HepG2 (cell line): ENCODE data around the gene NDUFAF5. TPM values are rescaled to one million over a fixed set of nuclear protein-coding genes. Genes with fewer than 3 reads are reported as not detected.
A peak's percentile ranks its signal among the peaks of the same experiment; 100 is the strongest.

Source experiments
- ATAC-seq: fragments of 200-7000 bp; cut with Tn5 transposase; 3 replicates; pipeline ENCODE4 v1.9.1; 2020; ENCODE audit warnings: mild to moderate bottlenecking, moderate library complexity
- BruUV-seq: library from RNA; stranded (reverse); fragments of 400-500 nt; replicated peaks from 2 replicates; lab custom pipeline; 2021; lab: Mats Ljungman, UMichigan
- CTCF ChIA-PET: fragments of 300-600 bp; formaldehyde crosslinking; extraction: SDS; loops from one replicate; lab custom pipeline; 2021; ENCODE audit warnings: low total read pairs, inconsistent platforms, low intra/inter-chr PET ratio; lab: Yijun Ruan, JAX
- POLR2A ChIA-PET: fragments of 350-600 bp; sonication (Branson Sonifier 250); formaldehyde crosslinking; loops from one replicate; lab custom pipeline; 2020; ENCODE audit warnings: antibody characterized with exemption, inconsistent platforms; lab: Yijun Ruan, JAX
- DNase-seq: peaks from one replicate; pipeline ENCODE4 v3.0.0-alpha.2; 2015; ENCODE audit warnings: low spot score
- FAIRE-seq: peaks from 3 replicates; lab custom pipeline; 2011; peaks lifted over from hg19 to GRCh38; lab: Jason Lieb, UNC
- H2AFZ ChIP-seq: one replicate; pipeline ENCODE4 v1.6.1; 2011; ENCODE audit warnings: low read length, inconsistent platforms
- H3K27ac ChIP-seq: fragments of 300-600 bp; 3 replicates; pipeline ENCODE4 v1.8.0; 2011; ENCODE audit warnings: mixed run types, mild to moderate bottlenecking, mixed read lengths, low read length, inconsistent platforms; ENCODE audit not compliant: insufficient read depth; ENCODE audit errors: extremely low read length
- H3K27me3 ChIP-seq, 2 experiments: fragments of 200-600 bp in 1 of 2; 2 replicates in 1 of 2; 3 replicates in 1 of 2; pipeline versions ENCODE4 v1.6.0 to v1.8.0; 2011; ENCODE audit warnings: low read length in 2 of 2, mild to moderate bottlenecking in 2 of 2, moderate library complexity in 2 of 2, inconsistent platforms in 1 of 2; ENCODE audit not compliant: insufficient read depth in 2 of 2, control insufficient read depth in 1 of 2
- H3K36me3 ChIP-seq, 2 experiments: fragments of 200-600 bp in 1 of 2; replicated peaks in 1 of 2; 2 replicates in 1 of 2; 3 replicates in 1 of 2; pipeline versions ENCODE4 v1.5.1 to v1.8.0; 2011; ENCODE audit warnings: low read length in 2 of 2, inconsistent platforms in 1 of 2; ENCODE audit not compliant: insufficient read depth in 2 of 2, control insufficient read depth in 1 of 2
- H3K4me1 ChIP-seq: 2 replicates; pipeline ENCODE4 v1.5.1; 2012; ENCODE audit warnings: low read length, inconsistent platforms; ENCODE audit not compliant: insufficient read depth
- H3K4me2 ChIP-seq: 2 replicates; pipeline ENCODE4 v1.6.0; 2011; ENCODE audit warnings: low read depth, low read length, inconsistent platforms
- H3K4me3 ChIP-seq, 3 experiments: fragments of 200-600 bp in 1 of 3; sonication (generic), shearing (Covaris generic) in 1 of 3; replicated peaks in 1 of 3; 2 replicates each; pipeline ENCODE4 v1.5.1; 2011 to 2016; ENCODE audit warnings: low read length in 3 of 3, inconsistent platforms in 2 of 3, low read depth in 2 of 3, mild to moderate bottlenecking in 2 of 3, control low read depth in 1 of 3, mixed read lengths in 1 of 3; ENCODE audit not compliant: insufficient read depth in 1 of 3
- H3K79me2 ChIP-seq: one replicate; pipeline ENCODE4 v1.6.1; 2011; ENCODE audit warnings: low read length, inconsistent platforms; ENCODE audit not compliant: insufficient read depth
- H3K9ac ChIP-seq: 2 replicates; pipeline ENCODE4 v1.6.0; 2011; ENCODE audit warnings: mild to moderate bottlenecking, low read depth, low read length, inconsistent platforms; ENCODE audit not compliant: insufficient read depth
- H3K9me3 ChIP-seq: 2 replicates; pipeline ENCODE4 v1.5.1; 2012; ENCODE audit warnings: mild to moderate bottlenecking, low read length
- H4K20me1 ChIP-seq: 2 replicates; pipeline ENCODE4 v1.6.0; 2011; ENCODE audit warnings: inconsistent platforms, mild to moderate bottlenecking, low read length, moderate library complexity; ENCODE audit not compliant: insufficient read depth
- CEBPG ChIP-seq: IDR thresholded peaks from 2 replicates; pipeline ENCODE4 v1.6.1; 2016
- HDAC2 ChIP-seq: sonication (generic); formaldehyde crosslinking; IDR thresholded peaks from 2 replicates; pipeline ENCODE4 v1.4.0; 2020; ENCODE audit warnings: missing genetic modification reagents
- HNF4A ChIP-seq: sonication (generic); formaldehyde crosslinking; IDR thresholded peaks from 2 replicates; pipeline ENCODE4 v1.4.0; 2020; ENCODE audit warnings: missing genetic modification reagents
- SP5 ChIP-seq: IDR thresholded peaks from 2 replicates; pipeline ENCODE4 v1.6.1; 2016; ENCODE audit warnings: low read depth, borderline replicate concordance
- TEAD3 ChIP-seq: optimal IDR thresholded peaks from 2 replicates; pipeline ENCODE3; 2016; ENCODE audit warnings: borderline replicate concordance
- ZFYVE20 ChIP-seq: sonication (generic); formaldehyde crosslinking; IDR thresholded peaks from 2 replicates; pipeline ENCODE4 v1.8.0; 2023; ENCODE audit warnings: low read depth, mild to moderate bottlenecking, moderate library complexity, missing genetic modification reagents, borderline replicate concordance
- ZNF337 ChIP-seq: sonication (generic); formaldehyde crosslinking; IDR thresholded peaks from 2 replicates; pipeline ENCODE4 v1.5.1; 2020; ENCODE audit warnings: missing genetic modification reagents, low read depth, mild to moderate bottlenecking, borderline replicate concordance
- ZNF33A ChIP-seq: sonication (generic); formaldehyde crosslinking; IDR thresholded peaks from 2 replicates; pipeline ENCODE4 v1.5.1; 2020; ENCODE audit warnings: missing genetic modification reagents, mild to moderate bottlenecking, moderate library complexity, borderline replicate concordance
- ZNF607 ChIP-seq: sonication (generic); formaldehyde crosslinking; IDR thresholded peaks from 2 replicates; pipeline ENCODE4 v1.5.1; 2020; ENCODE audit warnings: missing genetic modification reagents, mild to moderate bottlenecking, borderline replicate concordance
- ZNF652 ChIP-seq: IDR thresholded peaks from 2 replicates; pipeline ENCODE4 v1.6.1; 2016; ENCODE audit warnings: low read depth, borderline replicate concordance
- ZNF670 ChIP-seq: sonication (generic); formaldehyde crosslinking; IDR thresholded peaks from 2 replicates; pipeline ENCODE4 v1.8.0; 2022; ENCODE audit warnings: mild to moderate bottlenecking, missing genetic modification reagents, borderline replicate concordance
- whole genome bisulfite sequencing: methylation state at CpG from one replicate; pipeline ENCODE4 v1.1.6; 2017; ENCODE audit warnings: low lambda C conversion rate; 5-methylcytosine and 5-hydroxymethylcytosine counted together
- in situ Hi-C: cut with HindIII; loops from 2 replicates; pipeline ENCODE4 v1.10.0; 2017; ENCODE audit warnings: low pct_unique_long_range_greater_than_20kb; ENCODE audit not compliant: extremely low pct_ligation_motif_present
- intact Hi-C: fragments of 100-400 bp; cut with micrococcal nuclease; formaldehyde crosslinking; loops from one replicate; pipeline ENCODE4 v1.10.0; 2022; ENCODE audit not compliant: unreplicated experiment
- polyA plus RNA-seq, 8 experiments: library from polyadenylated mRNA; depleted of rRNA in 3 of 8; stranded (reverse) in 7 of 8; unstranded in 1 of 8; fragments of >200 nt; fragmentation: Illumina TruSeq in 4 of 8; extraction: Trizol in 4 of 8; gene quantifications; 2 replicates each; pipeline versions ENCODE4 v1.2.1 to v1.2.3, GENCODE V29; 2011 to 2016; ENCODE audit warnings: low read depth in 4 of 8, missing spikeins in 1 of 8, mixed read lengths in 1 of 8; ENCODE audit not compliant: insufficient read depth in 1 of 8
- total RNA-seq, 5 experiments: library from RNA; depleted of rRNA; stranded (reverse); fragments of >200 nt; fragmentation: Illumina TruSeq; extraction: Trizol; gene quantifications; 2 replicates each; pipeline ENCODE4 v1.2.3, GENCODE V29; 2016; ENCODE audit warnings: low read depth in 1 of 5
- TF ChIP-seq, protein P1 (sequence below): sonication (generic); formaldehyde crosslinking; IDR thresholded peaks from 2 replicates; pipeline ENCODE4 v1.5.1; 2020; ENCODE audit warnings: mild to moderate bottlenecking, missing genetic modification reagents, borderline replicate concordance
- TF ChIP-seq, protein P2 (sequence below): sonication (generic); formaldehyde crosslinking; IDR thresholded peaks from 2 replicates; pipeline ENCODE4 v1.4.0; 2020; ENCODE audit warnings: missing genetic modification reagents

NDUFAF5 gene
- total and polyA plus RNA-seq, 2 of the 13 experiments (the other 11 are each of a cell fraction or from before 2014, with no cell fraction given) = 23.1 to 66.7 TPM

DNA sequence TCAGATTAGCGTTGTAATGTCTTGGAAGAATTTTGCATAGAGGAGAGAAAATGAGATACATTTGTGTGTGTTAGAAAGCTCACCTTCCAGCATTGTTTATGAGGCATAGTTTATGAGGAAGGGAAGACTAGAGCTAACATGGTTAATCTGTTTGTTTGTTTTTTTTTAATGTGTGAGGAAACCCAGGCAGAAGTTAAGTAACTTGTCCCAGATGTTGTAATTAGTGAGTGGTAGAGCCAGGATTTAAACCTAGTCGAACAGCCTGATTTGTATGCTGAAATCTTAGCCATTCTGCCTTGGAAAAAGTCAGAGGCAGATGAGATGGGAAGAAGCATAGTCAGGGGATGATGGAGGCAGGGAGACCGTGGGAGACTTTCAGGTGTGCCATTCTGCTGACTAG lies 29.1 kb downstream of the NDUFAF5 start (continued):
- TF ChIP-seq, protein P1, sequence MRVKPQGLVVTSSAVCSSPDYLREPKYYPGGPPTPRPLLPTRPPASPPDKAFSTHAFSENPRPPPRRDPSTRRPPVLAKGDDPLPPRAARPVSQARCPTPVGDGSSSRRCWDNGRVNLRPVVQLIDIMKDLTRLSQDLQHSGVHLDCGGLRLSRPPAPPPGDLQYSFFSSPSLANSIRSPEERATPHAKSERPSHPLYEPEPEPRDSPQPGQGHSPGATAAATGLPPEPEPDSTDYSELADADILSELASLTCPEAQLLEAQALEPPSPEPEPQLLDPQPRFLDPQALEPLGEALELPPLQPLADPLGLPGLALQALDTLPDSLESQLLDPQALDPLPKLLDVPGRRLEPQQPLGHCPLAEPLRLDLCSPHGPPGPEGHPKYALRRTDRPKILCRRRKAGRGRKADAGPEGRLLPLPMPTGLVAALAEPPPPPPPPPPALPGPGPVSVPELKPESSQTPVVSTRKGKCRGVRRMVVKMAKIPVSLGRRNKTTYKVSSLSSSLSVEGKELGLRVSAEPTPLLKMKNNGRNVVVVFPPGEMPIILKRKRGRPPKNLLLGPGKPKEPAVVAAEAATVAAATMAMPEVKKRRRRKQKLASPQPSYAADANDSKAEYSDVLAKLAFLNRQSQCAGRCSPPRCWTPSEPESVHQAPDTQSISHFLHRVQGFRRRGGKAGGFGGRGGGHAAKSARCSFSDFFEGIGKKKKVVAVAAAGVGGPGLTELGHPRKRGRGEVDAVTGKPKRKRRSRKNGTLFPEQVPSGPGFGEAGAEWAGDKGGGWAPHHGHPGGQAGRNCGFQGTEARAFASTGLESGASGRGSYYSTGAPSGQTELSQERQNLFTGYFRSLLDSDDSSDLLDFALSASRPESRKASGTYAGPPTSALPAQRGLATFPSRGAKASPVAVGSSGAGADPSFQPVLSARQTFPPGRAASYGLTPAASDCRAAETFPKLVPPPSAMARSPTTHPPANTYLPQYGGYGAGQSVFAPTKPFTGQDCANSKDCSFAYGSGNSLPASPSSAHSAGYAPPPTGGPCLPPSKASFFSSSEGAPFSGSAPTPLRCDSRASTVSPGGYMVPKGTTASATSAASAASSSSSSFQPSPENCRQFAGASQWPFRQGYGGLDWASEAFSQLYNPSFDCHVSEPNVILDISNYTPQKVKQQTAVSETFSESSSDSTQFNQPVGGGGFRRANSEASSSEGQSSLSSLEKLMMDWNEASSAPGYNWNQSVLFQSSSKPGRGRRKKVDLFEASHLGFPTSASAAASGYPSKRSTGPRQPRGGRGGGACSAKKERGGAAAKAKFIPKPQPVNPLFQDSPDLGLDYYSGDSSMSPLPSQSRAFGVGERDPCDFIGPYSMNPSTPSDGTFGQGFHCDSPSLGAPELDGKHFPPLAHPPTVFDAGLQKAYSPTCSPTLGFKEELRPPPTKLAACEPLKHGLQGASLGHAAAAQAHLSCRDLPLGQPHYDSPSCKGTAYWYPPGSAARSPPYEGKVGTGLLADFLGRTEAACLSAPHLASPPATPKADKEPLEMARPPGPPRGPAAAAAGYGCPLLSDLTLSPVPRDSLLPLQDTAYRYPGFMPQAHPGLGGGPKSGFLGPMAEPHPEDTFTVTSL (CRISPR knock-in tag) = no peak
- TF ChIP-seq ZFYVE20 (CRISPR knock-in tag) = no peak
- no peak for TF ChIP-seq CEBPG (CRISPR knock-in tag)
- TF ChIP-seq, protein P2, sequence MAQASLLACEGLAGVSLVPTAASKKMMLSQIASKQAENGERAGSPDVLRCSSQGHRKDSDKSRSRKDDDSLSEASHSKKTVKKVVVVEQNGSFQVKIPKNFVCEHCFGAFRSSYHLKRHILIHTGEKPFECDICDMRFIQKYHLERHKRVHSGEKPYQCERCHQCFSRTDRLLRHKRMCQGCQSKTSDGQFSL (CRISPR knock-in tag) = no peak

DNA sequence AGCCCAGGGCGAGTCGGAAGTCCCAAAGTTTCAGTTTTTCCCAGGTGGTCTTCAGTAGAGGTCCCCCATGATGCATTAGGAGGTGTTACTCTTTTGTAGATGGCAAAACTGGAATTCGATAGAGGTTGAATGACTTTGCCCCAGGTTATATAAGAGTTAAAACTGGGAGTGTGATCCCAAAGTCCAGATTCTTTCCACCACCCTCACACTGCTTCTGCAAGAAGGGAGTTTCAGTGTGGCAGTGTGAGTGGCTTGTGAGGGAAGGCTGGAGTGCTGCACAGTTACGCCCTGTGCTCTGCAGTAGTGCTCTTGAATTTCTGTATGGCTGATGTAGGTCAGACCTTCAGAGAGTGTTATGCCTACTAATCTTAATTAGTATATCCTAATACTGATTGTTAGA lies 29.8 kb downstream of the NDUFAF5 start:
- peak; percentile 70 for ATAC-seq
- Histone ChIP-seq H3K27me3 (no peaks in the 10 kb centered on the region), H3K79me2 (no peaks in the 10 kb centered on the region), H4K20me1 (no peaks in the 10 kb centered on the region), H3K4me3 (no peak overlapping the region)
- POLR2A ChIA-PET = no interaction called here
- in situ Hi-C loops = no loop called here
- 82% methylated on average over 4 of the region's 4 CpGs for WGBS
- TF ChIP-seq ZNF607 (CRISPR knock-in tag) = 0 out of 2 replicates have a peak, but pooled peaks have one; percentile 34
- peak; percentile 23 for TF ChIP-seq TEAD3
- no peak for TF ChIP-seq SP5 (CRISPR knock-in tag)
- TF ChIP-seq HNF4A = peak; percentile 66
- no peak for TF ChIP-seq ZNF670 (CRISPR knock-in tag)
- TF ChIP-seq ZNF337 = no peak
- peak; percentile 87 for TF ChIP-seq ZNF652 (CRISPR knock-in tag)
- no peak for TF ChIP-seq ZNF33A (CRISPR knock-in tag)
- 0 out of 2 replicates have a peak, but pooled peaks have one; percentile 20 for TF ChIP-seq HDAC2 (CRISPR knock-in tag)
- TF ChIP-seq, all 625 proteins: peak for 5
- H3K27ac ChIP-seq = no peak overlapping the region
- H3K4me2 ChIP-seq = no peak overlapping the region
- H3K4me1 ChIP-seq = peaks cover 15% of the 10 kb centered on the region
- no peak overlapping the region for H3K9ac ChIP-seq
- H3K36me3 ChIP-seq = peaks cover 38 to 87% of the 10 kb centered on the region in 2 experiments
- no peaks in the 10 kb centered on the region for H3K9me3 ChIP-seq
- intact Hi-C loops = no loop called here
- FAIRE-seq (no peak), DNase-seq (peak; percentile 20)
- no peak overlapping the region for H2AFZ ChIP-seq
- CTCF ChIA-PET = no interaction called here
- BruUV-seq = no TSS peak
